Hippocampal formation (tissue), 2 donors: ENCODE measurements around the gene TOP3B.

Experiments
- DNase-seq, 2 donors: peaks; one replicate each; lab custom pipeline; 2025; lab: John Stamatoyannopoulos, UW

The TOP3B gene

GRCh38 chr22:21982338-21982965 is at the start of gene TOP3B:
Gene TOP3B, minus strand, starts transcription at chr22:21982787. Its CDS starts 7,078 bp downstream, at chr22:21975709.
- peak; percentile 68 to 75 for DNase-seq

GRCh38 chr22:22031183-22031945 is 48.8 kb upstream of the TOP3B start:
- DNase-seq: no peak

GRCh38 chr22:22030493-22031182 is 48.1 kb upstream of the TOP3B start:
- DNase-seq: no peak

- DNase-seq: no peak
Observed at GRCh38 chr22:22027955-22028354, 45.4 kb upstream of the TOP3B start.

GRCh38 chr22:22026157-22026831 is 43.7 kb upstream of the TOP3B start:
- no peak for DNase-seq

GRCh38 chr22:22025320-22026156 is 43.0 kb upstream of the TOP3B start:
- no peak for DNase-seq

GRCh38 chr22:22024440-22024839 is 41.9 kb upstream of the TOP3B start:
- DNase-seq: no peak

GRCh38 chr22:22023581-22024137 is 41.1 kb upstream of the TOP3B start:
- DNase-seq: no peak

- DNase-seq: no peak
Observed at GRCh38 chr22:22022947-22023534, 40.5 kb upstream of the TOP3B start.

GRCh38 chr22:22022255-22022840 is 39.8 kb upstream of the TOP3B start:
- DNase-seq: no peak

GRCh38 chr22:22021162-22021750 is 38.7 kb upstream of the TOP3B start:
- DNase-seq: no peak

GRCh38 chr22:22020425-22020852 is 37.9 kb upstream of the TOP3B start:
- DNase-seq: no peak

- no peak for DNase-seq
Observed at GRCh38 chr22:22019659-22020424, 37.3 kb upstream of the TOP3B start.

- no peak for DNase-seq
Observed at GRCh38 chr22:22018825-22019658, 36.5 kb upstream of the TOP3B start.

GRCh38 chr22:22015631-22016030 is 33.0 kb upstream of the TOP3B start:
- DNase-seq: no peak

GRCh38 chr22:22014285-22014659 is 31.7 kb upstream of the TOP3B start:
- DNase-seq: no peak

- no peak for DNase-seq
Observed at GRCh38 chr22:22013559-22014284, 31.1 kb upstream of the TOP3B start.

- no peak for DNase-seq
Observed at GRCh38 chr22:22011964-22012363, 29.4 kb upstream of the TOP3B start.
